HG03469 (cell line): ENCODE results near the gene AK9.
"Not testable (repeated sequence)": the region's sequence is repeated elsewhere in the genome, so short reads cannot be mapped to it uniquely, and the experiment has no call there.

Experiments
- ATAC-seq: cut with Tn5 transposase; IDR thresholded peaks from one replicate; pipeline ENCODE4 v1.9.1; 2021; ENCODE audit warnings: mild to moderate bottlenecking, moderate library complexity, moderate number of reproducible peaks; ENCODE audit not compliant: unreplicated experiment

Gene AK9

DNA sequence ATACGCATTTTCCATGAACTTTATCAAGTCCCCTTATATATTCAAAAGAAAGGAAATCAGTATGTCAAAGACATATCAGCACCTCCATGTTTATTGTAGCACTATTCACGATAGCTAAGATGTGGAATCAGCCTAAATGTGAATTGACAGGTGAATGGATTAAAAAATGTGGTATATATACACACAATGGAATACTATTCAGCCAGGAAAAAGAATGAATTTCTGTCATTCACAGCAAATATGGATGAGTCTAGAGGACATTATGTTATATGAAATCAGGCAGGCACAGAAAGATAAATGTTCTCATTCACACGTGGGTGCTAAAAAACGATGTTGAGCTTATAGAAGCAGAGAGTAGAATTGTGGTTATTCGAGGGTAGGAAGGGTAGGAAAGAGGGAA lies 5.4 kb upstream of the AK9 start:
- ATAC-seq, result no peak

DNA sequence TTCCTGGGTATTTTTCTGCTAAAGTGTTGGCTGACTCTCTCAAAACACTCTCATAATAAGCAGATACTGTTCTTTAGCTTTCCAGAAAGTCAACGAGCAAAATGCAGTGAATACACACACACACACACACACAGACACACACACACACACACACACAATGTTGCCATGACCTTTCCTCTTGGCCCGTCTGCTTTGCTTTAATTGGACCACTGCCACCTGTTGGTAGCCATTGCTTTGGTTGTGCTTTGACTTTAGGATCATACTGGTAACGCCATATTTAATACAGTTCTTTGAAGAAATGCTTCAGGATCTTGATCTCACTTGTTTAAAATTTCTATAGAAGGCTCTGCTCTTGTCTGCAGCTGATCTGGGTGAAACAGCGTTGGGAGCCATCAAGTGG lies 4.5 kb upstream of the AK9 start:
- no peak for ATAC-seq

DNA sequence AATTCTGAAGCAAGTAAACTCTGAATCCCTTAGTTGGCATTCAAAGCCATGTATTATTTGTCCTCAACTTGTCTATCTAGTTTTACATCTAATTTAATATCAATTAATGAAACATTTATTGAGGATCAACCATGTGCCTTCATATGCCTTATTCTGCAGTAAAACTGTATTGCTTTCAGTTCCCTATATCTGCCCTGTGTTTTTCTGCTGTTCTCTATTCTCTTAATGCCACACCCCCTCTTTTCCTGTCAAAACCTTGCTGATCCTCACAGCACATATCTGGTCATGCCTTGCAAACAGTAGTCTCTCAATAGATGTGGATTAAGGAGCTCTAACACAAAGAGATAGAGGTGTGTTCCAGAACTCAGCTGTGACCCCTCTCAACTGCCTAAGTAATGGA lies 2.1 kb upstream of the AK9 start:
- peak; percentile 43 for ATAC-seq

DNA sequence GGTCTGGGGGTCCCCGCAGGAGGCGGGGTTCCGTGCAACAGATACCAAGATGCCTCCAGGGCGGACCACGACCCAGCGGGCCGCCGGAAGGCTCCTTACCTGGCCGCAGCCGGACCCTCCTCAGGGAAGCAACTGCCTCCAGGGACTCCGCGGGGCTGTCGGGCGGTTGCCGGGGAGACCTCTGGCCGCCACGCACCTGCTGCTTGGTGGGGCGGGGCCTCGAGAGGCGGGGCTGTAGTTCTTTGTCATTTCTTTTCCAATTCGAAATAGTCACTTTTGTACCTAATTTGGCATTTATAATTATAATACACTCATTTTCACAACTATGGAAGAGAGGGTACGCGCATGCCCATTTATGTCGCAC lies 647 bp downstream of the AK9 start:
- ATAC-seq, result no peak

DNA sequence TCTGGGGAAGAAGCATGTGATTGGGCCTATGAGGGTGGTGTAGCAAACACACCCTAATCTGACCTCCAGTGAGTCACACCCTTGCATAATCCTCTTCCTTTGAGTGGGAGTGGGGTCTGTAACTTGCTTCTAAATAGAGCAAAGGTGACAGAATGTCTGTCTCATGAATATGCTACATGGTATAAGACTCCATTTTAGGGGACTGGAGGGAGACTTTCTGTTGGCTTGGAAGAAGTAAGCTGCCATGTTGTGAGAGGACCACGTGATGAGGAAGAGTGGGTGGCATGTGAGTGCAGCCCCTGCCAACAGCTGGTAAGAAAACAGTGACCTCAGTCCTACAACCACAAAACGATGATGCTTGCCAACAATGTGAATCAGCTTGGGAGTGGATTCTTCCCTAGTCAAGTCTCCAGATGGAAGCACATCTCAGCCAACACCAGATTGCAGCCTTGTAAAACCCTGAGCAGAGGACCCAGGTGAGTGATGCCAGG lies 3.7 kb downstream of the AK9 start:
- no peak for ATAC-seq

DNA sequence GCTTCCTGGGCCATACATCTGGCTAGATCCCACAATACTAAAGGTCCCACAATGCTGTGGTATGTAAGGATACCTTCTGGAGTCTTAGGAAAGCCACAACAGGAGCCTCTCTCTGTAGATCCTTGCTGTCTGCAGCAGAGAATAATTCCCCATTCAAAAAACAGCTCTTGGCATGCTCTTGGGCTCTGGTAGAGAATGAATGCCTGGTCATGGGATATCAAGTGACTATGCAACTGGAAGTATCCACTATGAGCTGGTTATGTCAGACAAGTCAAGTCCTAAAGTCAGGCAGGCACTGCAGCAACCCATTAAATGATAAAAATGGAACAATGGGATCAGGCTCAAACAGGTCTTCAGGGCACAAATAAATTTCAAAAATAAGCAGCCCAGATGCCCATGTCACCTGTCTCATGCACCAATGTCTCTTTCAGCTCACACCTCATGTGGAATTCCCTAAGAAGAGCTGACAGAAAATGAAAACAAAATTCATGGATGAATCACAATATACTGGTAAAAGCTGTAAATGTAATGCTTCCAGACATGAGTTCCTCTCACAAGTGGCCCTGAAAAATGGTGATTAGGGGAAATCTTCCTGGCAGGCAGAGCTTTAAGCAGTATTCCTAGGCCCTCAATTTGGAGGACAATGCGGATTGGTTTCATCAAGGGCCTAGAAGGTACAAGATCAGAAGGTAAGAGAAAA lies 4.3 kb downstream of the AK9 start:
- ATAC-seq, result no peak

DNA sequence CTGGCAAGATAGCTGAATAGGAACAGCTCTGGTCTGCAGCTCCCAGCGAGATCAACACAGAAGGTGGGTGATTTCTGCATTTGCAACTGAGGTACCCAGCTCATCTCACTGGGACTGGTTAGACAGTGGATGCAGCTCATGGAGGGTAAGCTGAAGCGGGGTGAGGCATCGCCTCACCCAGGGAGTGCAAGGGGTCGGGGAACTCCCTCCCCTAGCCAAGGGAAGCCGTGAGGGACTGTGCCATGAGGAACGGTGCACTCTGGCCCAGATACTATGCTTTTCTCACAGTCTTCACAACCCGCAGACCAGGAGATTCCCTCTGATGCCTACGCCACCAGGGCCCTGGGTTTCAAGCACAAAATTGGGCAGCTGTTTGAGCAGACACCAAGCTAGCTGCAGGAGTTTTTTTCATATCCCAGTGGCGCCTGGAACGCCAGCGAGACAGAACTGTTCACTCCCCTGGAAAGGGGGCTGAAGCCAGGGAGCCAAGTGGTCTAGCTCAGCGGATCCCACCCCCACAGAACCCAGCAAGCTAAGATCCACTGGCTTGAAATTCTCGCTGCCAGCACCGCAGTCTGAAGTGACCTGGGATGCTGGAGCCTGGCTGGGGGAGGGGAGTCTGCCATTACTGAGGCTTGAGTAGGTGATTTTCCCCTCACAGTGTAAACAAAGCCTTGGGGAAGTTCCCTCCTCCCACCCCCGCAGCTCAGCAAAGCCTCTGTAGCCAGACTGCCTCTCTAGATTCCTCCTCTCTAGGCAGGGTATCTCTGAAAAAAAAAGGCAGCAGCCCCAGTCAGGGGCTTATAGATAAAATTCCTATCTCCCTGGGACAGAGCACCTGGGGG lies 12.1 kb downstream of the AK9 start:
- not testable (repeated sequence) for ATAC-seq

DNA sequence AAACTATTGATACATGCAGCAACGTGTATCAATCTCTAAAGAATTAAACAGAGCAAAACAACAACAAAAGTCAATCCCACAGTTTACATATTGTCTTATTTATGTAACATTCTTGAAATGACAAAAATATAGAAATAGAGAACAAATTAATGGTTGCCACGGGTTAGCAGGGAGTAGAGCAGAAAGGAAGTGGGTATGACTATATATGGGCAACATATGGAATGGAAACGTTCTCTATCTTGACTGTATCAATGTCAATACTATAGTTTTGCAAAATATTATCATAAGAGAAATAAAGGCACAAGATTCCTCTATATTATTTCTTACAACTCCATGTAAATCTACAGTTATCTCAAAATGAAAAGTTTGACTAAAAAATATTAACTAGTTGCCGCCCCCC lies 12.8 kb downstream of the AK9 start:
- ATAC-seq, result no peak

DNA sequence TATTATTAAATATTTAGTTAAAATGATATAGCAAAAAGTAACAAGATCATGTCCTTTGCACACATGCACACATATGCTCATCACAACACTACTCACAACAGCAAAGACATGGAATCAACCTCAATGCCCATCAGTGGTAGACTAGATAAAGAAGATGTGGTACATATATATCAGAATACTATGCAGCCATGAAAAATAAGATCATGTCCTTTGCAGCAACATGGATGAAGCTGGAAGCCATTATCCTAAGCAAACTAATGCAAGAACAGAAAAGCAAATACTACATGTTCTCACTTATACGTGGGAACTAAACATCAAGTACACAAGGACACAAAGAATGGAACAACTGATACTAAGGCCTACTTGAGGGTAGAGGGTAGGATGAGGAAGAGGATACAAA lies 14.3 kb downstream of the AK9 start:
- no peak for ATAC-seq

DNA sequence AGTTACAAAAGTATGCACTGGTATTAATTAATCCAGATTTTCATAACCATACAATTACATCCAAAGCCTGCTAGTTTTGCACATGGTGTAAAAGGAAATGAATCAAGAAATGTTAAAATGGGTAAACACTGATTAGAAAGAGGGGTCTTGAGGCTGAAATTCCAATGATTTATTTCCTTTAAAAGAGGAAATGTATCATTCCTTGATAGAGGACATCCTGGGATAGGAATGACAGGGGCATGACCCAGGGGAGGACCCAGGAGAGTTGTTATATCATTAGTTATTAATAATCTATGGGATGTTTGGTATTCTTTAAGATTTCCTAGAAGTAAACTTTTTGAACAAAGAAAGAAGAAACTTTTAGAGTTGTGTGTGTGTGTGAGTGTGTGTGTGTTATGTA lies 18.2 kb downstream of the AK9 start:
- ATAC-seq, result no peak

DNA sequence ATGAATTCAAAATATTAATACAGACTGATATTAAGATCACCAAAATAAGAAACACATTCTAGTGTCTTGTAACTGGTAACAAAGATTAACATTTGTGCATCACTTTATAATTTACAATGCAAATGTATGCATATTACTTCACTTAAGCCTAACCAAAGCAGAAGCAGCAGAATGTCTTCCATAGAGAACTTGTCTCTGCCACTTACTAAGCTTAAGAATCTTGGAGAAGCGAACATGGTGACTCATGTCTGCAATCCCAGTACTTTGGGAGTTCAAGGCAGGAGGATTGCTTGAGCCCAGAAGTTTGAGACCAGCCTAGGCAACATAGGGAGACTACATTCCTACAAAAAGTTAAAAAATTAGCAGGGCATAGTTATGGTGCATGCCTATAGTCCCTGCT lies 18.8 kb downstream of the AK9 start:
- ATAC-seq, result no peak

DNA sequence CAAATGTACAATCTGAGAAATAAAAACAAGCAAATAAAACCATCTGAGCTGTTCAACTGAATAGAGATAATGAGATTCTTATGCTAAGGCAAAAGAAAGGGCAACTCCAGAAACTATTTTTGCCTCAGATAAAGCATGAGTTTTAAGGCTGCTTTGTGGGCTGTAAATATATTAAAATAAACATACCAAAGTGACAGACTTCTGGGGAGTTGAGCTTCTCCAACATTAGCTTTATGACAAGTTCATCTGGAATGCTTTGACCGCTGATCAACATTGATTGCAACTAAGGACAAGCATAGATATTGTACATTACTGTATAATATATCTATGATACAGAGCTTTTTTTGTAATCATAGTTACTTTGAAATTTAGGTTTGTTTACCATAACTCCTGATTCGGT lies 19.3 kb downstream of the AK9 start:
- no peak for ATAC-seq

DNA sequence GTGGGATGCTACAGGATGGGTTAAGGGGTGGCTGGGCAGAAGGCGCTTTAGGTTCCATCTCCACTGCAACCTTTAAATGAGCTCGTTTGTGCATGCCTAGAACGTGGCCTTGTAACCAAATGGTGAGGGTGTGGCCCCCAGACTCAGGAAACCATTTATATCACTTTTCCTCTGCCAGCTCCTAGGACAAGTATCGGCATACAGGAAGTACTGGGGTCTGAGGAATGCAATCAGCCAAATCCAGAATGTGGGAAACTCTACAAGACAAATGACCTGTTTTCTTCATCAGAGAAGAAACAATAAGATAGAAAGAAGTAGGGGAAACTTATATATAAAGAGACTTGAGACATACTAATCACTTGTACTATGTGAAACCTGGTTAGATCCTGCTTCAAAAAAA lies 21.2 kb downstream of the AK9 start:
- no peak for ATAC-seq

DNA sequence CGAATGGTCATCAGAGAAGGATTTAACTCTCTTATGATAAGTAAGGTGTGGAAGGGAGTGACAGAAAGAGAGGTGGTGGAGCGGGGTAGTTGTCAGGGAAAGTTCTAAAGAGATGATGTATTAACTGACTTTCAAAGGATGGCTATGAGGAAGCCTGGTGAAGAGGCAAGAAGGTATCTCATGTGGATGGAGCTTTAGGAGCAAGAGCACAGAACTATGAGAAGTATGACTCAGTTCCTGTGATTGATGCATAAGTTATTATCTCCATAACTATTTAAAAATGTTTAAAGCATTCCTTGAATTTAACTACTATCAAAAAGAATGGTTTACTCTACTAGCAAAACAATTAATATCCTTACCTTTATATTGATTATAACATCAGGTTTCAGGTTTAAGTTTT lies 28.8 kb downstream of the AK9 start:
- ATAC-seq, result no peak

DNA sequence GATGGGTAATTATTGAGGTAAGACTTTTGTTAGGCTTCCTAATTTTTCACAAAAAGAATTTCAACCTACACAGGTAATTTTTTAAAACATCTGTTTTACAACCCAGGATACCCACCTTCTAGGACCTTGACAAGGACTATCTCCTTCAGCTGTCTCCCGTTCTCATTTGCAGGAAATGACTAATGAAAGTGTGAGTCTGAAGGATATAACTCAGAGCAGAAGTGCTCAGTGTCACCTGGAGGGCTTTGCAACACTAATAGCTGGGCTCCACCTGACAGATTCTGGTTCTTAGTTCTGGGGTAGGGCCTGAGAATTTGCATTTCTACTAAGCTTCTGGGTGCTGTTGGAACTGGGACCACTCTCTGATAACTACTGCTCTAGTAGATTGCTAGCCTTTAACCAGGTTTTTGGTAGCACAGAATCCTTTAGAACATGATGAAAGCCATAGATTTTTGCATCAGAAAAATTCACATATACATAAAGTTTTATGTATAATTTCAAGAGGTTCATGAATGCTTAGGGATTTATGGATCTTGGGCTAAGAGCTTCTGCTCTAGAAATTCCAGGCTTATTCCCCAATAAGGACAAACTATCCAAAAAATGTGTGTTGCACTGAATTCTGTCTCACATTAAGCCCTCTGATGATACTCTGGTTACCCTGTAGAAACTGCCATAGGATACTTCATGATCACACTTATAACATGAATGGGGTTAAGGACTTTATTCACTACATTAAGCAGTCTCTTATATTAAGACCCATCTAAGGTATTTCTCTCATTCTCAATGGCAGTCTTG lies 30.3 kb downstream of the AK9 start:
- ATAC-seq, result no peak

DNA sequence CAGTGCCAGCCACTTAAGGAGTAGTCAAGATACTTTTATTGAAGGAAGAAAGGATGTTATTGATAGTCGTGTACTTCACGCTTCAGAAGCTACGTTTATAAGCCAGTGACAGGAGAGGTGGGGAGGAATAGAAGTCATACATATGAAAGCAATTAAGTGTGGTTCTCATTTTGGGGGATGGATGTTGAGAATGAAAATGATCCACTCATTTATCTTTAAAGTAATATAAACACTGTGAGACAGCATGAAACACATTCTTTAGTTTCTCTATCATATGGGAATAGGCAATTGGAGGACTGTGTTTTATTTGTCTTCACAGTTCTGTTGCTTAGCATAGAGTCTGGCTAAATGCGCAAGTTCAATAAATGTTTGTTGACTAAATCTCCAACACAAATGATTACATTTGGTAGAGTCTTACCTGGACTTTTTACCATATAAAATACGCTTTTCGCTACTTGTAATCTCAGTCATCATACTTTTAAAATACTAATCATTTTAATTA lies 35.2 kb downstream of the AK9 start:
- no peak for ATAC-seq

DNA sequence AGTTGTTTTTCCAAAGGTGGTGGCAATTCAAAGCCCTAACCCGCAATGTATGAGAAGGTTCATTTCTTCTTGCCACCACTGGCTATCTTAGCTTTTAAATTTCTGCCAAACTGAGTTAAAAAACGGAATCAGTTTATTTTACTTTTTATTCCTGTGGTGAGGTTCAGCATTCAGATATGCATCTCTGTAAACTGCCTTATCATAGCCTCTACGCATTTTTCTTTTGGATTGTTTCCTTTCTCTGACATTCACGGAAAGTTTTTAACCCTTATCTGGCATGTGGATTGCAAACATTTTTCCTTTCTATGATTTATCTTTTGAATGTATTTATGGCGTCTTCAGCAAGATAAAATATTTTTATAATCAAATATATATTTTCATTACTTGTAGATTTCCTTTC lies 37.7 kb downstream of the AK9 start:
- no peak for ATAC-seq

DNA sequence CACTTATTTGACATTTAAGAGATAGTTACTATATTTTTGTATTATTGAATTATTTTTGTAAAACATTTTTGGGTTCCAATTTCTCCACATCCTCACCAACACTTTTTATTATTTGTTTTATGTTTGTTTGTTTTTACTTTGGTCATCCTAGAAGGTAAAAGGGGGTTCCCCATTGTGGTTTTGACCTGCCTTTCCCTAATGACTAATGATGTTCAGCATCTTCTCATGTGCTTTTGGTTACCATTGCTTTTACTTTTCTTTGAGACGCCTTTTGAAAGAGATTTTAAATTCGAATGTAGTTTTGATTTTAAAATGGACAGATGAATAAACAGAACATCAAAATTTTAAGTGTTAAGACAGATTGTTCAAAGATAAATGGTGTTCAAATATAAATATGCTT lies 46.9 kb downstream of the AK9 start:
- no peak for ATAC-seq

DNA sequence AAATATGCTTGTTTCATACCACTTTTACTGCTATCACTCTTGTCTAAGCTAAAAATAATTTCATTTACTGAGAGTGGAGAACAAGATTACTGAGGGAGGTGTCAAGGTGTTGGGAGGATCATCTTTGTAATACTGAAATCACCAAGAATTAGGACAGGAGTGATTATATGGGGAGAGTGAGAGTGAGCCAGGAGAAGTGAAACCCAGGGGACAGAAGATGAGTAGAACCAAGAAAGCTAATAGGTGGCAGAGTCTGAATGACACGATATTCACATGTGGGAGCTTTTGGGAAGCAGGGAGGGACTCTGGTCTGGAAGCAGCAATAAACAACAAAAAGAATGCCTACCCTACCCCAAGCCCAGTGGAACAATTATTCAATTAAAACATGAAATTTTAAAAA lies 58.6 kb downstream of the AK9 start:
- no peak for ATAC-seq

DNA sequence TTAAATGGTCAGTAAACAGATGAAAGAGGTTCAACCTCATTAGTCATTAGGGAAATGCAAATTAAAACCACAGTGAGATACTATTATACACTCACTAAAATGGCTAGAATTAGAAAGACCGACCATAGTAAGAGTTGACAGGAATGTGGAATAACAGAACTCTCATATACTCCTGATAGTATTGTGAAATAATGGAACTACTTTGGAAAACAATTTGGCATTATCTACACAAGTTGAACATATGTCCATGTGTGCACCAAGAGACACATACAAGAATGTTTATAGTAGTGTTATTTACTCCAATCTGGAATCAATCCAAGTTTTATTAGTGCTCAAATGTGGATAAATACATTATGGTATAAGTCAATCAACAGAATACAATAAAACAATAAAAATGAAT lies 59.6 kb downstream of the AK9 start:
- ATAC-seq, result no peak

DNA sequence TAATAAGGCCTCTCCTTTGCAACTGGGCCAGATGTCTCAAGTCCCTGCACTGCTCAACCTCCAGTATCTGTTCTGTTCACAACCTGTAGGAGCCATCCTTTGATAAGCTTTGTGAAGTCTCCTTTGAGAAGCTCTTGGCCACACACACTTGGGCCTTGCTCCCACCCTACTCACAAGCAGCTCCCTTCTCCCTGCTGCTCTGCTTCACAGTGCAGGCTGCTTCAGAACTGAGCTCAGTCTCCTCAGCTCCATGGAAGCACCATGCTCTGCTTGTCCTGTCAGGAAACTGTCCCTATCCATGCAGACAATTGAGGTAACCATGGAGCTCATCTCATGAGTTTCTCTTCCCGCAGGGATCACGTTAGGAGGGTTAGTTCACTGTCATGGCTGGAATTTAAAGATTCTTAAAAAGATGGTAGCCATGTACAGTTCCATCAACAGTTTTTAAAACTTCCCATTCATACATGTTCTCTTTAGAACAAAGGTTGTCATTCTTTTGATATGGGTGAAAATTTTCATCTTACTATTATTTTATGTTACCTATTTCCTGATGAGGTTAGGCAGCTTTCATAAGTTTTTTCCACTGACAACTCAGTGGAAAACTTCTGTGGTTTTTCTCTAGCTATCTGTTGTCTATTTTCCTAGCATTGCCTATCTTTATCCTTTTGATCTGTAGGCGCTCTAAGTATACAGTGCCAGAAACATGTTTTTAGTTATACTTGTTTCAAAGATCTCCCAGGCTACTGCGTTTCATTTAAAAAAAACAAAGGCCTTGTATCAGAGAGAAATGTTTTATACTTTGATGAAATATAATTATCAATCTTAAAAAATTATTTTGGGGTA lies 62.6 kb downstream of the AK9 start:
- no peak for ATAC-seq
